ENCODE results near the gene MYO3B. TPM values are rescaled to one million over a fixed set of nuclear protein-coding genes. Genes with fewer than 3 reads are reported as not detected.

Gene MYO3B
- polyA plus RNA-seq, 2 of the 4 experiments (the other 2 are of a cell fraction), result 0.01 TPM; not detected in 1

DNA sequence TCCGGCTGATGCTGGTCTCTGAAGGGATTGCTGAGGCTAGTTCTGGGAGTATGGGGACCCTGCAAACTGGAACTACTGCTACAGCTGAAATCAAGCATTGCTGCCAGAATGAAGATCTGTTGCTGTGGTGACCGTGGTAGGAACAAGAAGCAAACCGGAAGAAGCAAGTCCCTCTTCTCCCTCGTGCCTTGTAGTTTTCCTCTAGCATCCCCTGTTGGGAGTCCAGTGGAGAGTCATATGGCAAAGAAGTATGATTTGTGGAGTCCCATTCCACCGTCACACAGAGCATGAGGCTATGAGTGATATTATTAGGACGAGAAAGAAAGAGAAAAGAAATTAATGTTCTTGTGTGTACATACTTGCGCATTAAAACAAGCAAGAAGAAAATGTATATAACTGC lies 398.3 kb downstream of the MYO3B start:
- TF ChIP-seq TFCP2L1 (CRISPR knock-in tag; IDR thresholded peaks at IDR 0.05), result no peak
- no peak for TF ChIP-seq KDM1A (IDR thresholded peaks at IDR 0.05; ENCODE audit: low read depth)
- TF ChIP-seq CHD2 (IDR thresholded peaks at IDR 0.05; ENCODE audit: low read length, partially characterized antibody), result no peak
- no peak for TF ChIP-seq EP300 (IDR thresholded peaks at IDR 0.05)
- TF ChIP-seq, protein P1, sequence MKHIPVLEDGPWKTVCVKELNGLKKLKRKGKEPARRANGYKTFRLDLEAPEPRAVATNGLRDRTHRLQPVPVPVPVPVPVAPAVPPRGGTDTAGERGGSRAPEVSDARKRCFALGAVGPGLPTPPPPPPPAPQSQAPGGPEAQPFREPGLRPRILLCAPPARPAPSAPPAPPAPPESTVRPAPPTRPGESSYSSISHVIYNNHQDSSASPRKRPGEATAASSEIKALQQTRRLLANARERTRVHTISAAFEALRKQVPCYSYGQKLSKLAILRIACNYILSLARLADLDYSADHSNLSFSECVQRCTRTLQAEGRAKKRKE (CRISPR knock-in tag; IDR thresholded peaks at IDR 0.05; ENCODE audit: low read depth), result no peak
- no peak for TF ChIP-seq EHMT2 (IDR thresholded peaks at IDR 0.05; ENCODE audit: low read depth)
- TF ChIP-seq MAFK (IDR thresholded peaks at IDR 0.05; ENCODE audit: partially characterized antibody), result no peak
- TF ChIP-seq HEYL (CRISPR knock-in tag; IDR thresholded peaks at IDR 0.05), result no peak
- no peak for TF ChIP-seq HOXA7 (CRISPR knock-in tag; IDR thresholded peaks at IDR 0.05)
- TF ChIP-seq, protein P2, sequence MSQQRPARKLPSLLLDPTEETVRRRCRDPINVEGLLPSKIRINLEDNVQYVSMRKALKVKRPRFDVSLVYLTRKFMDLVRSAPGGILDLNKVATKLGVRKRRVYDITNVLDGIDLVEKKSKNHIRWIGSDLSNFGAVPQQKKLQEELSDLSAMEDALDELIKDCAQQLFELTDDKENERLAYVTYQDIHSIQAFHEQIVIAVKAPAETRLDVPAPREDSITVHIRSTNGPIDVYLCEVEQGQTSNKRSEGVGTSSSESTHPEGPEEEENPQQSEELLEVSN (IDR thresholded peaks at IDR 0.05; ENCODE audit: borderline replicate concordance, low read depth), result no peak
- TF ChIP-seq ESRRA (IDR thresholded peaks at IDR 0.05; ENCODE audit: borderline replicate concordance, low read length), result no peak
- no peak for TF ChIP-seq KDM5A (IDR thresholded peaks at IDR 0.05)
- no peak for TF ChIP-seq ZFP36 (IDR thresholded peaks at IDR 0.05; ENCODE audit: borderline replicate concordance, partially characterized antibody)
- TF ChIP-seq TP53 (CRISPR knock-in tag; IDR thresholded peaks at IDR 0.05), result no peak
- TF ChIP-seq, protein P3, sequence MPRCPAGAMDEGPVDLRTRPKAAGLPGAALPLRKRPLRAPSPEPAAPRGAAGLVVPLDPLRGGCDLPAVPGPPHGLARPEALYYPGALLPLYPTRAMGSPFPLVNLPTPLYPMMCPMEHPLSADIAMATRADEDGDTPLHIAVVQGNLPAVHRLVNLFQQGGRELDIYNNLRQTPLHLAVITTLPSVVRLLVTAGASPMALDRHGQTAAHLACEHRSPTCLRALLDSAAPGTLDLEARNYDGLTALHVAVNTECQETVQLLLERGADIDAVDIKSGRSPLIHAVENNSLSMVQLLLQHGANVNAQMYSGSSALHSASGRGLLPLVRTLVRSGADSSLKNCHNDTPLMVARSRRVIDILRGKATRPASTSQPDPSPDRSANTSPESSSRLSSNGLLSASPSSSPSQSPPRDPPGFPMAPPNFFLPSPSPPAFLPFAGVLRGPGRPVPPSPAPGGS (IDR thresholded peaks at IDR 0.05), result no peak
- TF ChIP-seq FOSB (CRISPR knock-in tag; IDR thresholded peaks at IDR 0.05), result no peak
- no peak for TF ChIP-seq EHF (CRISPR knock-in tag; IDR thresholded peaks at IDR 0.05)
- no peak for TF ChIP-seq HOXB13 (CRISPR knock-in tag; IDR thresholded peaks at IDR 0.05; ENCODE audit: low read depth)
- no peak for TF ChIP-seq RNF2 (IDR thresholded peaks at IDR 0.05; ENCODE audit: borderline replicate concordance, low read depth)
- TF ChIP-seq NPAS2 (CRISPR knock-in tag; IDR thresholded peaks at IDR 0.05; ENCODE audit: borderline replicate concordance), result no peak
- POLR2A ChIA-PET, result no interaction called here
- 45% methylated on average over 7 of the region's 7 CpGs for WGBS (ENCODE audit: missing lambda C conversion rate)
- ATAC-seq, result no peak
- DNase-seq (ENCODE audit: low read depth in 1 of 2, low spot score in 1 of 2), result peak in 1 of 2 experiments; percentile 1
- H3K4me3 ChIP-seq, result no peak overlapping the region
- no peak overlapping the region for H3K27ac ChIP-seq
- H3K9me3 ChIP-seq, result no peaks in the 10 kb centered on the region
- no peak for FAIRE-seq
- no peaks in the 10 kb centered on the region for H3K4me1 ChIP-seq
- CTCF ChIA-PET, result interaction anchor here (1.3 kb wide), 1 partner anchor 51 kb away, joined by 3 read pairs; no protein-coding TSS in a partner anchor
- H3K4me2 ChIP-seq, result no peak overlapping the region

DNA sequence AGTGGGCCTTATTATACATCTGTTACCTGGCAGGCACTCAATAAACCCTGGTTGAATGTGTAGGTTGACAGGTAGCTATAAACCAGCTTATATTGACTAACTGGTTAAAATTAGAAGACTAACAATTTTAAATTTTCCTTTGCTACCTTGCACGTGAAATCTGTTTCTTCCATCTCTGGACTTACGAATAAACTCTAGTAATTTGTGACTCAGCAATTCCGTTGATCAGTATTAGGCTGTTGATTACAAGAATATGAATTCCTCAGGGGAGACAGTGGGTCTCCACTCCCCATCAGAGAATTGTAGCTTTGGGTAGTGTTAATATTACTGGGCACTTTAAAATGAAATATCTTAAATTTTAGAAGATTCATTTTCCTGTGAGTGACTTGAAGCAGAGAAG lies 399.4 kb downstream of the MYO3B start:
- Histone ChIP-seq H3K4me1 (no peaks in the 10 kb centered on the region), H3K4me2 (no peak overlapping the region), H3K4me3 (no peak overlapping the region), H3K9me3 (no peaks in the 10 kb centered on the region), H3K27ac (no peak overlapping the region)
- POLR2A ChIA-PET, result no interaction called here
- no peak for ATAC-seq
- TF ChIP-seq MAFK (IDR thresholded peaks at IDR 0.05; ENCODE audit: partially characterized antibody) (peak; percentile 21), NR3C1 (IDR thresholded peaks at IDR 0.05) (no peak)
- DNase-seq (ENCODE audit: low read depth in 1 of 2, low spot score in 1 of 2), result no peak
- 65% methylated on average over 3 of the region's 3 CpGs for WGBS (ENCODE audit: missing lambda C conversion rate)
- FAIRE-seq, result no peak
- CTCF ChIA-PET, result interaction anchor here (0.9 to 1.3 kb wide), 3 partner anchors 21 to 168 kb away, joined by 3 read pairs; no protein-coding TSS in a partner anchor

DNA sequence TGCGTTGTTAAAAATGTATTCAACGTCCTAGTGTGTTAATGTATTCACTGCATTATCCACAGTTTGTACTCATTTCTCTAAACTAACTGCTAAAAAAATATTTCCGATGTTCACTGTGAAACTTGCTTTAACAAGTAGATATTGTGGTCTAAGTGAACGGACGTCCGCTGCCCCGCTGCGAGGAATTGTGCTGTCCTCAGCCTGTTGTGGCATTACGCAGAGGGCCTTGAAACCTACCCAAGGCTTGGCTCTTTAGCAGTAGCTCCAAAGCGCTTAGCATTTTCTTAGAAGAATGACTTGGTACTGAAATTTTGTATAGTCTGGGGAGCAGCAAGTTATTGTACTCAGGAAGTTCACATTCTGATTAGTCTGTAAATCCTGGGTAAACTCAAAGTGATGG lies 400.7 kb downstream of the MYO3B start:
- Histone ChIP-seq H3K4me1 (no peaks in the 10 kb centered on the region), H3K4me2 (no peak overlapping the region), H3K9me3 (no peaks in the 10 kb centered on the region), H3K4me3 (no peak overlapping the region), H3K27ac (no peak overlapping the region)
- FAIRE-seq (no peak), ATAC-seq (no peak), DNase-seq (ENCODE audit: low read depth in 1 of 2, low spot score in 1 of 2) (no peak)
- 74% methylated on average over 10 of the region's 10 CpGs for WGBS (ENCODE audit: missing lambda C conversion rate)
- POLR2A ChIA-PET, result no interaction called here
- TF ChIP-seq HOXA7 (CRISPR knock-in tag; IDR thresholded peaks at IDR 0.05) (no peak), HOXB13 (CRISPR knock-in tag; IDR thresholded peaks at IDR 0.05; ENCODE audit: low read depth) (no peak), POLR2A (IDR thresholded peaks at IDR 0.05; ENCODE audit: low read length) (no peak), CHD2 (IDR thresholded peaks at IDR 0.05; ENCODE audit: low read length, partially characterized antibody) (no peak), MAZ (IDR thresholded peaks at IDR 0.05; ENCODE audit: borderline replicate concordance, low read depth, low read length) (no peak), SMC3 (IDR thresholded peaks at IDR 0.05) (no peak), RNF2 (IDR thresholded peaks at IDR 0.05; ENCODE audit: borderline replicate concordance, low read depth) (no peak), HEYL (CRISPR knock-in tag; IDR thresholded peaks at IDR 0.05) (no peak), CEBPB (IDR thresholded peaks at IDR 0.05) (no peak), EP300 (IDR thresholded peaks at IDR 0.05) (no peak), JUN (IDR thresholded peaks at IDR 0.05) (no peak)
- TF ChIP-seq, protein P4, sequence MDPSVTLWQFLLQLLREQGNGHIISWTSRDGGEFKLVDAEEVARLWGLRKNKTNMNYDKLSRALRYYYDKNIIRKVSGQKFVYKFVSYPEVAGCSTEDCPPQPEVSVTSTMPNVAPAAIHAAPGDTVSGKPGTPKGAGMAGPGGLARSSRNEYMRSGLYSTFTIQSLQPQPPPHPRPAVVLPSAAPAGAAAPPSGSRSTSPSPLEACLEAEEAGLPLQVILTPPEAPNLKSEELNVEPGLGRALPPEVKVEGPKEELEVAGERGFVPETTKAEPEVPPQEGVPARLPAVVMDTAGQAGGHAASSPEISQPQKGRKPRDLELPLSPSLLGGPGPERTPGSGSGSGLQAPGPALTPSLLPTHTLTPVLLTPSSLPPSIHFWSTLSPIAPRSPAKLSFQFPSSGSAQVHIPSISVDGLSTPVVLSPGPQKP (IDR thresholded peaks at IDR 0.05; ENCODE audit: low read depth, low read length), result no peak
- TF ChIP-seq, protein P2 (IDR thresholded peaks at IDR 0.05; ENCODE audit: borderline replicate concordance, low read depth), result no peak
- TF ChIP-seq, protein P3 (IDR thresholded peaks at IDR 0.05), result no peak
- TF ChIP-seq, protein P5, sequence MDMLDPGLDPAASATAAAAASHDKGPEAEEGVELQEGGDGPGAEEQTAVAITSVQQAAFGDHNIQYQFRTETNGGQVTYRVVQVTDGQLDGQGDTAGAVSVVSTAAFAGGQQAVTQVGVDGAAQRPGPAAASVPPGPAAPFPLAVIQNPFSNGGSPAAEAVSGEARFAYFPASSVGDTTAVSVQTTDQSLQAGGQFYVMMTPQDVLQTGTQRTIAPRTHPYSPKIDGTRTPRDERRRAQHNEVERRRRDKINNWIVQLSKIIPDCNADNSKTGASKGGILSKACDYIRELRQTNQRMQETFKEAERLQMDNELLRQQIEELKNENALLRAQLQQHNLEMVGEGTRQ (IDR thresholded peaks at IDR 0.05), result no peak
- CTCF ChIA-PET, result no interaction called here
